ENCODE results near the gene ARL13B.

DNA sequence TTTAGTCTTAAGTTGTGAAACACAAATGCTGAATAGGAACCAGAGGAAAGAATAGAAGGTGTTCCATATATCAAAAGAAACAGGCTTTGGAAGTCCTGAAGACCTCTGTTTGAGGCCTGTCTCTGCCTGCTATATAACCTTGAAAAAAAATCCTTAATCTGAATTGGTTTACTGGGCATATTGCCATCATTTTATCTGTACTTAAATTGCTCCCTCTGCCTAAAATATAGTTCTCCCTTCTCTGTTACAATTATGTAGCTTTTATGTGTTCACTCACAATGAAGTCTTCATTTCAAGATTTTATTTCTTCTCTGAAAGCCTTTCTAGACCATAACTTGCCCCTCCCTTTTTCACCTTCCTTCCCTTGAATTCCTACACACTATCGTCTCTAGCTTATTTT, 21.2 kb downstream of the ARL13B start:
- TF ChIP-seq REST (IDR thresholded peaks at IDR 0.05; ENCODE audit: insufficient read depth in 1 of 2, low read depth in 2 of 2, low read length in 2 of 2): no peak
- no peak for TF ChIP-seq TAF1 (IDR thresholded peaks at IDR 0.05; ENCODE audit: borderline replicate concordance, insufficient read depth, low read length)
